ENCODE data around the gene FMO1. TPM values are rescaled to one million over a fixed set of nuclear protein-coding genes. Genes with fewer than 3 reads are reported as not detected.
"Not testable (repeated sequence)": the region's sequence is repeated elsewhere in the genome, so short reads cannot be mapped to it uniquely, and the experiment has no call there.

FMO1 gene
- total RNA-seq, 2 experiments from 2014 or later = 0.34 to 0.38 TPM

GRCh38 chr1:171231326-171231725 lies 17.0 kb upstream of the FMO1 start:
- intact Hi-C loops (cut with micrococcal nuclease; ENCODE audit: unreplicated experiment) = no loop called here
- POLR2A ChIA-PET = no interaction called here

GRCh38 chr1:171233183-171233582 lies 15.1 kb upstream of the FMO1 start:
- no peak for TF ChIP-seq EZH2phosphoT487 (IDR thresholded peaks at IDR 0.05; ENCODE audit: borderline replicate concordance, low read depth, low read length)
- no peak for TF ChIP-seq CTCF (conservative IDR thresholded peaks at IDR 0.05; ENCODE audit: low read length)
- DNase-seq (ENCODE audit: low spot score) = no peak
- no peaks in the 10 kb centered on the region for H3K79me2 ChIP-seq (ENCODE audit: insufficient read depth, low read depth, low read length)
- H2AFZ ChIP-seq (ENCODE audit: low read length) = no peak overlapping the region
- no peaks in the 10 kb centered on the region for H4K20me1 ChIP-seq (ENCODE audit: insufficient read depth, low read length)
- H3K9me2 ChIP-seq (ENCODE audit: insufficient read depth, low read length) = no peaks in the 10 kb centered on the region
- POLR2A ChIA-PET = no interaction called here
- CTCF ChIA-PET (ENCODE audit: unreplicated experiment) = no interaction called here
- H3K27ac ChIP-seq (ENCODE audit: low read depth, low read length, poor library complexity, severe bottlenecking) = no peak overlapping the region
- H3K4me2 ChIP-seq (ENCODE audit: low read length) = no peak overlapping the region
- no peaks in the 10 kb centered on the region; the same call in 1 of the 2 replicates for H3K36me3 ChIP-seq (ENCODE audit: insufficient read depth, low read length)
- intact Hi-C loops (cut with micrococcal nuclease; ENCODE audit: unreplicated experiment) = no loop called here
- no TSS peak for BruUV-seq (replicated peaks)
- H3K4me3 ChIP-seq (ENCODE audit: low read depth, low read length, poor library complexity, severe bottlenecking) = no peak overlapping the region
- H3K4me1 ChIP-seq (ENCODE audit: insufficient read depth, low read length, poor library complexity, severe bottlenecking) = no peaks in the 10 kb centered on the region
- H3K9me3 ChIP-seq (ENCODE audit: low read length) = no peaks in the 10 kb centered on the region; the same call in 1 of the 2 replicates

More at GRCh38 chr1:171231326-171231725, 17.0 kb upstream of the FMO1 start:
- CTCF ChIA-PET (ENCODE audit: unreplicated experiment) = no interaction called here
- DNase-seq (ENCODE audit: low spot score) = no peak
- no TSS peak for BruUV-seq (replicated peaks)
- no peaks in the 10 kb centered on the region for H3K9me2 ChIP-seq (ENCODE audit: insufficient read depth, low read length)
- no peaks in the 10 kb centered on the region for H3K9me3 ChIP-seq (ENCODE audit: low read length)
- no peaks in the 10 kb centered on the region for H4K20me1 ChIP-seq (ENCODE audit: insufficient read depth, low read length)
- no peaks in the 10 kb centered on the region for H3K79me2 ChIP-seq (ENCODE audit: insufficient read depth, low read depth, low read length)
- TF ChIP-seq CTCF (conservative IDR thresholded peaks at IDR 0.05; ENCODE audit: low read length) = no peak
- TF ChIP-seq EZH2phosphoT487 (IDR thresholded peaks at IDR 0.05; ENCODE audit: borderline replicate concordance, low read depth, low read length) = no peak
- H3K36me3 ChIP-seq (ENCODE audit: insufficient read depth, low read length) = no peaks in the 10 kb centered on the region; the same call in 1 of the 2 replicates
- H3K4me3 ChIP-seq (ENCODE audit: low read depth, low read length, poor library complexity, severe bottlenecking) = no peak overlapping the region
- no peak overlapping the region for H3K4me2 ChIP-seq (ENCODE audit: low read length)
- H3K4me1 ChIP-seq (ENCODE audit: insufficient read depth, low read length, poor library complexity, severe bottlenecking) = no peaks in the 10 kb centered on the region
- no peak overlapping the region for H3K27ac ChIP-seq (ENCODE audit: low read depth, low read length, poor library complexity, severe bottlenecking)
- no peak overlapping the region for H2AFZ ChIP-seq (ENCODE audit: low read length)

GRCh38 chr1:171236231-171236630 lies 12.1 kb upstream of the FMO1 start:
- H3K79me2 ChIP-seq (ENCODE audit: insufficient read depth, low read depth, low read length); H3K4me2 ChIP-seq (ENCODE audit: low read length); H3K9me2 ChIP-seq (ENCODE audit: insufficient read depth, low read length); H3K36me3 ChIP-seq (ENCODE audit: insufficient read depth, low read length); H3K4me1 ChIP-seq (ENCODE audit: insufficient read depth, low read length, poor library complexity, severe bottlenecking); POLR2A ChIA-PET; H4K20me1 ChIP-seq (ENCODE audit: insufficient read depth, low read length); H3K4me3 ChIP-seq (ENCODE audit: low read depth, low read length, poor library complexity, severe bottlenecking); intact Hi-C loops (cut with micrococcal nuclease; ENCODE audit: unreplicated experiment); DNase-seq (ENCODE audit: low spot score); H2AFZ ChIP-seq (ENCODE audit: low read length); CTCF ChIA-PET (ENCODE audit: unreplicated experiment); BruUV-seq (replicated peaks); H3K9me3 ChIP-seq (ENCODE audit: low read length); H3K27ac ChIP-seq (ENCODE audit: low read depth, low read length, poor library complexity, severe bottlenecking): not testable (repeated sequence)
